Fibroblast of pulmonary artery (primary cell): ENCODE results near the gene MAPK8.
A peak's percentile ranks its signal among the peaks of the same experiment; 100 is the strongest.

ENCODE experiments used
- DNase-seq: peaks from one replicate; pipeline ENCODE4 v3.0.0-alpha.2; 2010; ENCODE audit warnings: low read depth
- H3K4me3 ChIP-seq: replicated peaks from 2 replicates; pipeline ENCODE4 v1.5.1; 2011; ENCODE audit warnings: low read depth, mild to moderate bottlenecking, control low read depth, low read length, moderate library complexity
- CTCF ChIP-seq: IDR thresholded peaks from 2 replicates; pipeline ENCODE4 v1.5.1; 2011; ENCODE audit warnings: mild to moderate bottlenecking, control low read depth, low read length, inconsistent platforms; ENCODE audit errors: missing control alignments

MAPK8 gene

DNA sequence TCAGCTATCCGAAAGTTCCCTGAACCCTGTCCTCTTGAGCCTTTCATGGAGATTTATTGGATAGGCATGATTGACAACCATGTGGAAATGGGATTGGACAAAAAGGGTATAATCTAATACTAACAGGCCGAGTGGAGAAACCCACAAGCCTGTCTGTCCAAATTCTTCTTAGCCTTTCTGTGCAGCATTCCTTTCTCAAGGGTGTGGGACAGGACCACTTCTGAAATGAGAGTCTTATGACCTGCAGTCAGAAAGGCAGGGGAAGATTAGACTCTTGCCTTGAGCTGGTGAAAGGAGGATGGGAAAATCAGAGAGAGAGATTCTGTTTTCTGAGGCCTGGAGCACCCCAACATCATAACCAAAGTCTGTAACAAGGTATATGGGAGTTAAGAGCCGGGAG lies 85.5 kb downstream of the MAPK8 start:
- no peak overlapping the region for H3K4me3 ChIP-seq
- no peak for TF ChIP-seq CTCF
- no peak for DNase-seq

GRCh38 chr10:48398261-48398660 lies 91.8 kb downstream of the MAPK8 start:
- TF ChIP-seq CTCF: no peak
- no peak overlapping the region for H3K4me3 ChIP-seq
- no peak for DNase-seq

GRCh38 chr10:48399056-48399541 lies 92.6 kb downstream of the MAPK8 start:
- H3K4me3 ChIP-seq: no peak overlapping the region
- DNase-seq: no peak
- no peak for TF ChIP-seq CTCF

DNA sequence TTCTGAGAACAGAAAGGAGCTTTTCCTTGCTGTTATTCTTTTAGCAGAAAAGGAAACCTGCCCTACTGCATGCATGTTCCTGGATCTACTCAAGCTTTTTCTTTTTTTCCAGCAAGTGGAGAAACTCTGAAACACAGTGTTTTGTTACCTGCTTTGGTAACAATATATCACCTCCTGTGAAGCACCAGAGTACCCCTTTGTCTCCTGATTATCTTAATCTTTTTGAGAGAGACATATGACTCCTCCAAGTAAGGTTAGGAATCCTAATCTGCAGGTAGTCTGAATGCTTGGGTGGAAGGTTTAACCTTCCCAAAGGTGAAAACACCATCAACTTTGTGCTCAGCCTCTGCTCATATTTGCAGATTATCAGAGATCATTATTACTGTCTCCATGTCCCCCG lies 93.1 kb downstream of the MAPK8 start:
- DNase-seq: no peak
- no peak overlapping the region for H3K4me3 ChIP-seq
- TF ChIP-seq CTCF: no peak

DNA sequence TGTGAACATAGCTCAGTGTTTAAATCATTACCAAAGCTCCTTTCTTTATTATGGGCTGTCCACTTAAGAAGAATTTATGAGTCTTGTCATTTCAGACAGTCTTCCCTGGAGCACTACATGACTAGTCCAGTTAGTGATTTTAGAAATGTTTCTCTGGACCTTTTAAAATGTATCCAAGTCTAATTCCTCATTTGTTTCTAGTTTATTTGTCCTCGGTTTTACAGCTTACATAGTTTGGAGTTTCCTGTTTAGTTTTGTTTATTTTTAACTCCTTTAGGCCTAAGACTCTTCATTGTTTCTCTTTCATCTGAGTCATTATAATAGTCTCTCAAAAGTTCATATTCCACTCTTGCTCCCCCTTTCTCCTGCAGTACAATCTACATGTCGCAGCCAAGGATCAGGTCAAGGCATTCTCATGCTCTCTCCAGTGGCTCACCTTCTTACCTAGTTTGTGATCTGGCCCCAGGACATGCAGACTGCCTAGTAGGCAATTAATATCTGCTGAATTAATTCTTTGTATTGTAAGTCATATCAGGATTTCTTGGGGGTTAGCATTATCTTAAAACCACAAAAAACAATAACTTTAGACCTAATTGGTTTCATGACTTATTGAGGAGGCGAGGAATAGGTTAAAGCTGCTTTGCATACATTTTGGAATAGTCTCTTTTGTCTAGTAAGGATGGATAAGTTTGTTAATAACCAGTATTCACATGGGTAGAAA lies 93.8 kb downstream of the MAPK8 start:
- TF ChIP-seq CTCF: no peak
- no peak overlapping the region for H3K4me3 ChIP-seq
- DNase-seq: no peak

DNA sequence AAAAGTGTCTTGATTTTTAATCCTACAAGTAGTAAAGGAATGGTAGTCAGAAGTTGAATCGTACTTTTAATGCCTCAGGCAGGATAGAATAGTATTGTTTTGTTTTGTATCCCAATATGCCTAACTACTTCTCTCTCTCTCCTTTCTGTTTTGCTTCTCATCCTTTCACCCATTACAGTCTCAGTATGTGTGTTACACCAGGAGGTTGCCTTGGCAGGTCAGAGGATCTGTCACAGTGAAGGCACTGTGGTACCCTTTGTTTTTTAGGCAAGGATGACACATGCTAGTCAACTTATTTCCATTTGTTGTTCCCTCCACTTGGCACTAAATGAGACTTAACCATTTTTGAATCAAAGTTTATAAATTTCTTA lies 94.4 kb downstream of the MAPK8 start:
- no peak overlapping the region for H3K4me3 ChIP-seq
- DNase-seq: no peak
- TF ChIP-seq CTCF: no peak

GRCh38 chr10:48404646-48405045 lies 98.2 kb downstream of the MAPK8 start:
- no peak for TF ChIP-seq CTCF
- no peak overlapping the region for H3K4me3 ChIP-seq
- DNase-seq: peak; percentile 78
